ENCODE measurements around the gene RERG.

DNA sequence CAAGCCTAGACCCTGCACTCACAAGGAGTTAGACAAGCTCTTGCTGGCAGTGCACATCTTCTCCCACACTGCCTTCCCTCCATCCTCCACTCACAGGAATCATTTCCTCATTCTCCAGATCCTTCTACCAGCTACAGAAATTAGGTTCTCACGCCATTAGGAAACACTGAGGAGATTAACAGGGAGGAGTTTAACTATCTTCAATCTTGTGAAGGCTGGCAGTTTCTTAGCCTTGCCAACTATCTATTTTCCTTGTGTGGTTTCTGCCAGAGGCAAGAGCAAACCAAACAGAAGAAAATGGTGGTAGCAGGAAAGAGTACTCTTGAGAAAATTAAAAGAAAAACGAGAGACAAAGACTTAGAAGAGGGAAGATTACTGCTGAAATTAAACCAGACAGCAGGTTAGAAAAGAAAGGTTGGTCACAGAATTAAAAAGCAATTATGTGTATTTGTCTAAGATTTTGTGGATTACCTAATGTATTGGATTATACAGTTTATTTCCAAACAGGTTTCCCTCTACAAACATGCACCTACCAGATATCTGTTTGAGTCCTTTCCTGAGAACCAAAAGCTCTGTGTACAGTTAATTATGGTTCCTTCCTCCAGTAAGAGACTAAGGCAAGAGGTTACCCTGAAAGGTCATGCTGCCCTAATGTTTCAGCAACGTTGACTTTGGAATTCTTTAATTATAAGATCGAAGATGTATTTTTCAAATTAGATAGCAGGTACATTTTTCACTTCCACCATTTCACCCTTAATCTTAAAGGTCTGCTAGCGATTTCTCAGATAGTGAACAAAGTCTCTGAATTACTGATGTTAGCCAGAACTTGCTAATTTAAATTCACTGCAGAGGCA is 5.0 kb downstream of the RERG start:
- TF ChIP-seq MAZ (IDR thresholded peaks at IDR 0.05; ENCODE audit: borderline replicate concordance, low read depth, low read length), result no peak
- TF ChIP-seq, protein P1, sequence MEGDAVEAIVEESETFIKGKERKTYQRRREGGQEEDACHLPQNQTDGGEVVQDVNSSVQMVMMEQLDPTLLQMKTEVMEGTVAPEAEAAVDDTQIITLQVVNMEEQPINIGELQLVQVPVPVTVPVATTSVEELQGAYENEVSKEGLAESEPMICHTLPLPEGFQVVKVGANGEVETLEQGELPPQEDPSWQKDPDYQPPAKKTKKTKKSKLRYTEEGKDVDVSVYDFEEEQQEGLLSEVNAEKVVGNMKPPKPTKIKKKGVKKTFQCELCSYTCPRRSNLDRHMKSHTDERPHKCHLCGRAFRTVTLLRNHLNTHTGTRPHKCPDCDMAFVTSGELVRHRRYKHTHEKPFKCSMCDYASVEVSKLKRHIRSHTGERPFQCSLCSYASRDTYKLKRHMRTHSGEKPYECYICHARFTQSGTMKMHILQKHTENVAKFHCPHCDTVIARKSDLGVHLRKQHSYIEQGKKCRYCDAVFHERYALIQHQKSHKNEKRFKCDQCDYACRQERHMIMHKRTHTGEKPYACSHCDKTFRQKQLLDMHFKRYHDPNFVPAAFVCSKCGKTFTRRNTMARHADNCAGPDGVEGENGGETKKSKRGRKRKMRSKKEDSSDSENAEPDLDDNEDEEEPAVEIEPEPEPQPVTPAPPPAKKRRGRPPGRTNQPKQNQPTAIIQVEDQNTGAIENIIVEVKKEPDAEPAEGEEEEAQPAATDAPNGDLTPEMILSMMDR (IDR thresholded peaks at IDR 0.05), result no peak
- no peak for TF ChIP-seq POLR2A (IDR thresholded peaks at IDR 0.05; ENCODE audit: low read length)
- TF ChIP-seq RCOR1 (IDR thresholded peaks at IDR 0.05; ENCODE audit: low read depth, low read length), result no peak
- TF ChIP-seq EP300 (IDR thresholded peaks at IDR 0.05), result no peak
- TF ChIP-seq, protein P2, sequence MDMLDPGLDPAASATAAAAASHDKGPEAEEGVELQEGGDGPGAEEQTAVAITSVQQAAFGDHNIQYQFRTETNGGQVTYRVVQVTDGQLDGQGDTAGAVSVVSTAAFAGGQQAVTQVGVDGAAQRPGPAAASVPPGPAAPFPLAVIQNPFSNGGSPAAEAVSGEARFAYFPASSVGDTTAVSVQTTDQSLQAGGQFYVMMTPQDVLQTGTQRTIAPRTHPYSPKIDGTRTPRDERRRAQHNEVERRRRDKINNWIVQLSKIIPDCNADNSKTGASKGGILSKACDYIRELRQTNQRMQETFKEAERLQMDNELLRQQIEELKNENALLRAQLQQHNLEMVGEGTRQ (IDR thresholded peaks at IDR 0.05), result no peak
- TF ChIP-seq MYC (IDR thresholded peaks at IDR 0.05; ENCODE audit: borderline replicate concordance, low read length), result no peak
- no peak for TF ChIP-seq TP53 (CRISPR knock-in tag; IDR thresholded peaks at IDR 0.05)
- TF ChIP-seq JUN (IDR thresholded peaks at IDR 0.05), result no peak
- TF ChIP-seq, protein P3, sequence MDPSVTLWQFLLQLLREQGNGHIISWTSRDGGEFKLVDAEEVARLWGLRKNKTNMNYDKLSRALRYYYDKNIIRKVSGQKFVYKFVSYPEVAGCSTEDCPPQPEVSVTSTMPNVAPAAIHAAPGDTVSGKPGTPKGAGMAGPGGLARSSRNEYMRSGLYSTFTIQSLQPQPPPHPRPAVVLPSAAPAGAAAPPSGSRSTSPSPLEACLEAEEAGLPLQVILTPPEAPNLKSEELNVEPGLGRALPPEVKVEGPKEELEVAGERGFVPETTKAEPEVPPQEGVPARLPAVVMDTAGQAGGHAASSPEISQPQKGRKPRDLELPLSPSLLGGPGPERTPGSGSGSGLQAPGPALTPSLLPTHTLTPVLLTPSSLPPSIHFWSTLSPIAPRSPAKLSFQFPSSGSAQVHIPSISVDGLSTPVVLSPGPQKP (IDR thresholded peaks at IDR 0.05; ENCODE audit: low read depth, low read length), result no peak
- TF ChIP-seq, protein P4, sequence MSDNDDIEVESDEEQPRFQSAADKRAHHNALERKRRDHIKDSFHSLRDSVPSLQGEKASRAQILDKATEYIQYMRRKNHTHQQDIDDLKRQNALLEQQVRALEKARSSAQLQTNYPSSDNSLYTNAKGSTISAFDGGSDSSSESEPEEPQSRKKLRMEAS (IDR thresholded peaks at IDR 0.05), result no peak

Data from A549 (cell line).